HFF-Myc (cell line): ENCODE results near the gene IL1RN.

Experiments used
- DNase-seq: peaks from one replicate; pipeline ENCODE4 v3.0.0-alpha.2; 2011; ENCODE audit warnings: low read depth; ENCODE audit errors: extremely low read depth
- H3K4me3 ChIP-seq: replicated peaks from 2 replicates; pipeline ENCODE4 v1.5.1; 2011; ENCODE audit warnings: low read depth, mild to moderate bottlenecking, control low read depth, low read length
- CTCF ChIP-seq: IDR thresholded peaks from 2 replicates; pipeline ENCODE4 v1.5.1; 2012; ENCODE audit warnings: mild to moderate bottlenecking, low read depth, low read length, control low read depth; ENCODE audit errors: missing control alignments

IL1RN gene

GRCh38 chr2:113155331-113155730, 27.9 kb downstream of the IL1RN start:
- H3K4me3 ChIP-seq, result no peak overlapping the region
- no peak for TF ChIP-seq CTCF
- DNase-seq, result no peak

- no peak for TF ChIP-seq CTCF
- H3K4me3 ChIP-seq, result peak overlapping the region; percentile 12; the same call in 1 of the 2 replicates
Measured at GRCh38 chr2:113156278-113157117, 29.1 kb downstream of the IL1RN start.

GRCh38 chr2:113157118-113157896, 29.9 kb downstream of the IL1RN start:
- TF ChIP-seq CTCF, result no peak
- DNase-seq, result no peak
- peak overlapping the region; percentile 38 for H3K4me3 ChIP-seq

More at GRCh38 chr2:113156278-113157117, 29.1 kb downstream of the IL1RN start:
- DNase-seq, result no peak

- H3K4me3 ChIP-seq, result peak overlapping the region; percentile 38
- no peak for DNase-seq
- TF ChIP-seq CTCF, result no peak
Measured at GRCh38 chr2:113157897-113158753, 30.7 kb downstream of the IL1RN start.

GRCh38 chr2:113158884-113159553, 31.6 kb downstream of the IL1RN start:
- DNase-seq, result no peak
- H3K4me3 ChIP-seq, result no peak overlapping the region
- TF ChIP-seq CTCF, result no peak

GRCh38 chr2:113160248-113160647, 32.9 kb downstream of the IL1RN start:
- H3K4me3 ChIP-seq, result no peak overlapping the region
- TF ChIP-seq CTCF, result no peak
- DNase-seq, result no peak
